DOHH2 (cell line): ENCODE measurements around the gene GRK2.

ENCODE experiments used
- CTCF ChIP-seq: fragments of 200-600 bp; sonication (generic); IDR thresholded peaks from one replicate; pipeline ENCODE4 v1.5.1; 2014; ENCODE audit warnings: antibody characterized with exemption, mild to moderate bottlenecking, low read depth, low read length; ENCODE audit not compliant: poor library complexity, severe bottlenecking
- EZH2phosphoT487 ChIP-seq: fragments of 200-600 bp; sonication (generic); IDR thresholded peaks from 2 replicates; pipeline ENCODE4 v1.6.1; 2017; ENCODE audit warnings: borderline replicate concordance, mild to moderate bottlenecking, antibody characterized with exemption, low read length, moderate library complexity, mixed read lengths

GRCh38 chr11:67303835-67304411 lies 37.6 kb downstream of the GRK2 start:
- TF ChIP-seq CTCF = no peak
- TF ChIP-seq EZH2phosphoT487 = no peak
